OCI-LY1 (cell line): ENCODE measurements around the gene GABARAPL2.

Source experiments
- H2AFZ ChIP-seq: fragments of 200-600 bp; sonication (generic), shearing (Covaris generic); 2 replicates; pipeline ENCODE4 v1.6.0; 2014; ENCODE audit warnings: antibody characterized with exemption, mild to moderate bottlenecking, low read length
- H3F3A ChIP-seq: fragments of 200-600 bp; sonication (generic), shearing (Covaris generic); 2 replicates; pipeline ENCODE4 v1.6.0; 2014; ENCODE audit warnings: mild to moderate bottlenecking, antibody characterized with exemption, low read length, moderate library complexity; ENCODE audit not compliant: insufficient read depth
- H3K27ac ChIP-seq: fragments of 200-600 bp; sonication (generic); 2 replicates; pipeline ENCODE4 v1.5.1; 2014; ENCODE audit warnings: low read length, mixed run types, mild to moderate bottlenecking, low read depth; ENCODE audit not compliant: poor library complexity, severe bottlenecking
- H3K27me3 ChIP-seq: fragments of 200-600 bp; sonication (generic); 2 replicates; pipeline ENCODE4 v1.6.0; 2014; ENCODE audit warnings: antibody characterized with exemption, mild to moderate bottlenecking, low read length, moderate library complexity; ENCODE audit not compliant: insufficient read depth
- H3K36me3 ChIP-seq: fragments of 200-600 bp; sonication (generic); 2 replicates; pipeline ENCODE4 v1.6.1; 2014; ENCODE audit warnings: mild to moderate bottlenecking, antibody characterized with exemption, low read length, moderate library complexity, mixed read lengths; ENCODE audit not compliant: insufficient read depth
- H3K4me1 ChIP-seq: fragments of 200-600 bp; sonication (generic); 2 replicates; pipeline ENCODE4 v1.5.1; 2014; ENCODE audit warnings: mild to moderate bottlenecking, low read length, moderate library complexity; ENCODE audit not compliant: insufficient read depth, severe bottlenecking
- H3K4me2 ChIP-seq: fragments of 200-600 bp; sonication (generic), shearing (Covaris generic); 2 replicates; pipeline ENCODE4 v1.6.1; 2014; ENCODE audit warnings: low read length
- H3K4me3 ChIP-seq: fragments of 200-600 bp; sonication (generic); 2 replicates; pipeline ENCODE4 v1.5.1; 2014; ENCODE audit warnings: low read length, low read depth, mild to moderate bottlenecking, mixed read lengths; ENCODE audit not compliant: poor library complexity, severe bottlenecking
- H3K79me2 ChIP-seq: fragments of 200-600 bp; shearing (Covaris generic); 2 replicates; pipeline ENCODE4 v1.6.1; 2016; ENCODE audit warnings: mixed run types, low read length, mixed read lengths; ENCODE audit not compliant: insufficient read depth
- H3K9ac ChIP-seq: fragments of 200-600 bp; sonication (generic), shearing (Covaris generic); 2 replicates; pipeline ENCODE4 v1.6.1; 2014; ENCODE audit warnings: mild to moderate bottlenecking, low read length, mixed read lengths
- H3K9me2 ChIP-seq: fragments of 200-600 bp; sonication (generic), shearing (Covaris generic); 2 replicates; pipeline ENCODE4 v1.6.1; 2014; ENCODE audit warnings: low read depth, mild to moderate bottlenecking, low read length, mixed read lengths
- H3K9me3 ChIP-seq: fragments of 200-600 bp; shearing (Covaris generic); 2 replicates; pipeline ENCODE4 v1.6.1; 2014; ENCODE audit warnings: low read length, mixed read lengths
- H4K20me1 ChIP-seq: fragments of 200-600 bp; sonication (generic), shearing (Covaris generic); 2 replicates; pipeline ENCODE4 v1.6.0; 2016; ENCODE audit warnings: mild to moderate bottlenecking, low read length; ENCODE audit not compliant: insufficient read depth
- EZH2 ChIP-seq: fragments of 200-600 bp; sonication (generic), shearing (Covaris generic); IDR thresholded peaks from 2 replicates; pipeline ENCODE4 v1.8.0; 2017; ENCODE audit warnings: borderline replicate concordance, mixed run types, mild to moderate bottlenecking, antibody characterized with exemption, low read length, moderate library complexity, mixed read lengths
- TF ChIP-seq, protein P1 (sequence below): fragments of 200-600 bp; sonication (generic), shearing (Covaris generic); IDR thresholded peaks from 2 replicates; pipeline ENCODE4 v1.5.1; 2017; ENCODE audit warnings: mild to moderate bottlenecking, antibody characterized with exemption, low read length, moderate library complexity, mixed read lengths

Gene GABARAPL2

GRCh38 chr16:75559564-75560372 is 6.4 kb upstream of the GABARAPL2 start:
- Histone ChIP-seq H2AFZ (no peak overlapping the region), H3K9me3 (no peaks in the 10 kb centered on the region), H3K4me2 (no peak overlapping the region), H3K36me3 (no peaks in the 10 kb centered on the region), H3K4me3 (no peak overlapping the region), H3F3A (no peaks in the 10 kb centered on the region), H3K79me2 (no peaks in the 10 kb centered on the region), H3K9ac (no peak overlapping the region), H3K9me2 (no peaks in the 10 kb centered on the region), H4K20me1 (no peaks in the 10 kb centered on the region), H3K4me1 (peaks cover 31% of the 10 kb centered on the region), H3K27ac (no peak overlapping the region), H3K27me3 (no peaks in the 10 kb centered on the region)
- TF ChIP-seq, protein P1, sequence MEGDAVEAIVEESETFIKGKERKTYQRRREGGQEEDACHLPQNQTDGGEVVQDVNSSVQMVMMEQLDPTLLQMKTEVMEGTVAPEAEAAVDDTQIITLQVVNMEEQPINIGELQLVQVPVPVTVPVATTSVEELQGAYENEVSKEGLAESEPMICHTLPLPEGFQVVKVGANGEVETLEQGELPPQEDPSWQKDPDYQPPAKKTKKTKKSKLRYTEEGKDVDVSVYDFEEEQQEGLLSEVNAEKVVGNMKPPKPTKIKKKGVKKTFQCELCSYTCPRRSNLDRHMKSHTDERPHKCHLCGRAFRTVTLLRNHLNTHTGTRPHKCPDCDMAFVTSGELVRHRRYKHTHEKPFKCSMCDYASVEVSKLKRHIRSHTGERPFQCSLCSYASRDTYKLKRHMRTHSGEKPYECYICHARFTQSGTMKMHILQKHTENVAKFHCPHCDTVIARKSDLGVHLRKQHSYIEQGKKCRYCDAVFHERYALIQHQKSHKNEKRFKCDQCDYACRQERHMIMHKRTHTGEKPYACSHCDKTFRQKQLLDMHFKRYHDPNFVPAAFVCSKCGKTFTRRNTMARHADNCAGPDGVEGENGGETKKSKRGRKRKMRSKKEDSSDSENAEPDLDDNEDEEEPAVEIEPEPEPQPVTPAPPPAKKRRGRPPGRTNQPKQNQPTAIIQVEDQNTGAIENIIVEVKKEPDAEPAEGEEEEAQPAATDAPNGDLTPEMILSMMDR, result no peak
- TF ChIP-seq EZH2, result no peak

DNA sequence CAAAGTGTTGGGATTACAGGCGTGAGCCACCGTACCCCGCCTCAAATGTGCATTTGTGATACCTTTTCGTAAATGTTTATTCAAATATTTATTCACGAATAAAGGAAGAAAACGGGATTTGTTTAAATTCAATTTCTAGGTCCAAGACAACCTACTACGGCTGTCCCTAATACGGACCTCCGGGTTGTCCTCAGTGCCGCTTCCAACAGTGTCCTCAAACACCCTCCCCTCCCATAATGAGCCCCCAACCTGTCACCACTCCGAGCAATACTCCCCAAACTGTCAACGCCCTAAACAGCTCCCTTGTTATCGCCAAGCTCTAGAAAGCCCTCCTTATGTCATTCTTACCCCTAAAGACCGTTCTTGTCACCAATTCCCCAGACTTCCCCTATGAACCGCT is 539 bp upstream of the GABARAPL2 start:
- 0 out of 2 replicates have a peak overlapping the region, but pooled peaks have one; percentile 47 for H2AFZ ChIP-seq
- peak overlapping the region; percentile 44 for H3K27ac ChIP-seq
- H3K27me3 ChIP-seq, result no peaks in the 10 kb centered on the region
- peak overlapping the region; percentile 89 for H3K4me2 ChIP-seq
- H3K9me3 ChIP-seq, result no peaks in the 10 kb centered on the region
- no peaks in the 10 kb centered on the region for H3K9me2 ChIP-seq
- peaks cover 37% of the 10 kb centered on the region for H3K4me1 ChIP-seq
- H3K79me2 ChIP-seq, result peaks cover 10% of the 10 kb centered on the region; the same call in 1 of the 2 replicates
- H3K36me3 ChIP-seq, result peaks cover 32% of the 10 kb centered on the region
- no peaks in the 10 kb centered on the region for H4K20me1 ChIP-seq
- no peak for TF ChIP-seq EZH2
- TF ChIP-seq, protein P1, result no peak
- H3K9ac ChIP-seq, result peak overlapping the region; percentile 90; the same call in 1 of the 2 replicates
- H3K4me3 ChIP-seq, result peak overlapping the region; percentile 94
- no peaks in the 10 kb centered on the region for H3F3A ChIP-seq

GRCh38 chr16:75566758-75567255 is 628 bp downstream of the GABARAPL2 start:
- Histone ChIP-seq H3K4me1 (peaks cover 41% of the 10 kb centered on the region), H3K27ac (no peak overlapping the region), H3K9ac (peak overlapping the region; percentile 90), H3K4me3 (peak overlapping the region; percentile 94), H3F3A (no peaks in the 10 kb centered on the region), H3K27me3 (no peaks in the 10 kb centered on the region), H3K79me2 (peaks cover 10% of the 10 kb centered on the region; the same call in 1 of the 2 replicates), H3K9me2 (no peaks in the 10 kb centered on the region), H3K9me3 (no peaks in the 10 kb centered on the region), H3K4me2 (peak overlapping the region; percentile 89), H4K20me1 (no peaks in the 10 kb centered on the region), H2AFZ (no peak overlapping the region), H3K36me3 (peaks cover 41% of the 10 kb centered on the region)
- TF ChIP-seq, protein P1, result no peak
- no peak for TF ChIP-seq EZH2
